Epithelial cell of proximal tubule (primary cell): ENCODE measurements around the gene ZFYVE27. TPM values are rescaled to one million over a fixed set of nuclear protein-coding genes. Genes with fewer than 3 reads are reported as not detected.

Source experiments
- DNase-seq: peaks from one replicate; pipeline ENCODE4 v3.0.0-alpha.2; 2011; ENCODE audit warnings: low read depth
- H3K4me3 ChIP-seq: 2 replicates; pipeline ENCODE4 v1.5.1; 2011; ENCODE audit warnings: low read depth, mild to moderate bottlenecking, low read length
- total RNA-seq: library from RNA; depleted of rRNA; stranded (reverse); fragments of >200 nt; gene quantifications from 2 replicates; pipeline ENCODE4 v1.2.3, GENCODE V29; 2015
- TF ChIP-seq, protein P1 (sequence below): conservative IDR thresholded peaks from 2 replicates; pipeline ENCODE4 v1.5.1; 2012; ENCODE audit warnings: low read depth, mild to moderate bottlenecking, low read length

Gene ZFYVE27
- total RNA-seq, 1 donor from 2014 or later: 13.5 TPM

DNA sequence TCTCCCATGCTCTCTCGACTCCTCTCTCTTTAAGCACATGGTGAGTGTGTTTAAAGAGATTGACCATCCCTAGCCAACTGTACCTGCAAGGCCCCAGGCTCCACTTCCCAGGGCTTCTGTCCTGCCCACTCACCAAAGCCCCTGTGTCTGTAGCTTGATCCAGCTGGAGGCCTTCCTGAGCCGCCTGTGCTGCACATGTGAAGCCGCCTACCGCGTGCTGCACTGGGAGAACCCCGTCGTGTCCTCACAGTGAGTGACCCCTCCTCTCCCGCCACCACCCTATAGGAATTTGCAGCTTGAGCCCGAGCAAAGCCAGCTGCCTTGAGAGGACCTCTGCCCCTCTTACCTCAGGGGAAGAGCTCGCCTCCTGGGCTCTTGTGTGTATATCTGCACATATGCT is 11.2 kb downstream of the ZFYVE27 start:
- DNase-seq: no peak
- TF ChIP-seq, protein P1, sequence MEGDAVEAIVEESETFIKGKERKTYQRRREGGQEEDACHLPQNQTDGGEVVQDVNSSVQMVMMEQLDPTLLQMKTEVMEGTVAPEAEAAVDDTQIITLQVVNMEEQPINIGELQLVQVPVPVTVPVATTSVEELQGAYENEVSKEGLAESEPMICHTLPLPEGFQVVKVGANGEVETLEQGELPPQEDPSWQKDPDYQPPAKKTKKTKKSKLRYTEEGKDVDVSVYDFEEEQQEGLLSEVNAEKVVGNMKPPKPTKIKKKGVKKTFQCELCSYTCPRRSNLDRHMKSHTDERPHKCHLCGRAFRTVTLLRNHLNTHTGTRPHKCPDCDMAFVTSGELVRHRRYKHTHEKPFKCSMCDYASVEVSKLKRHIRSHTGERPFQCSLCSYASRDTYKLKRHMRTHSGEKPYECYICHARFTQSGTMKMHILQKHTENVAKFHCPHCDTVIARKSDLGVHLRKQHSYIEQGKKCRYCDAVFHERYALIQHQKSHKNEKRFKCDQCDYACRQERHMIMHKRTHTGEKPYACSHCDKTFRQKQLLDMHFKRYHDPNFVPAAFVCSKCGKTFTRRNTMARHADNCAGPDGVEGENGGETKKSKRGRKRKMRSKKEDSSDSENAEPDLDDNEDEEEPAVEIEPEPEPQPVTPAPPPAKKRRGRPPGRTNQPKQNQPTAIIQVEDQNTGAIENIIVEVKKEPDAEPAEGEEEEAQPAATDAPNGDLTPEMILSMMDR: no peak
- H3K4me3 ChIP-seq: no peak overlapping the region

DNA sequence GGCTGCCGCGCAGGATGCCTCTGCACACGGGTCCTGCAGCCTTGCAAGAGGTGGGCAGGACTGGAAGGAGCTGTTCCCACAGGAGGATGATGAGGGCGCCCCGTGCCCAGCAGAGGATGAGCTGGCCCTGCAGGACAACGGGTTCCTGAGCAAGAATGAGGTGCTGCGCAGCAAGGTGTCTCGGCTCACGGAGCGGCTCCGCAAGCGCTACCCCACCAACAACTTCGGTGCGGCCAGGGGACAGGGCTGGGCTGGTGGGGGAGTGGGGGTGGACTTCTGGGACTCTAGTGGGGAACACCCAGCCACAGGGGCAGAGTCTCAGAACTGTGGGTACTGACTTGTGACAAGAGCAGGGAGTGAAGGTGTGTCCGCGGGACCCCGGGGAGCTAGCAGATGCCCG is 16.0 kb downstream of the ZFYVE27 start:
- TF ChIP-seq, protein P1: no peak
- DNase-seq: no peak

DNA sequence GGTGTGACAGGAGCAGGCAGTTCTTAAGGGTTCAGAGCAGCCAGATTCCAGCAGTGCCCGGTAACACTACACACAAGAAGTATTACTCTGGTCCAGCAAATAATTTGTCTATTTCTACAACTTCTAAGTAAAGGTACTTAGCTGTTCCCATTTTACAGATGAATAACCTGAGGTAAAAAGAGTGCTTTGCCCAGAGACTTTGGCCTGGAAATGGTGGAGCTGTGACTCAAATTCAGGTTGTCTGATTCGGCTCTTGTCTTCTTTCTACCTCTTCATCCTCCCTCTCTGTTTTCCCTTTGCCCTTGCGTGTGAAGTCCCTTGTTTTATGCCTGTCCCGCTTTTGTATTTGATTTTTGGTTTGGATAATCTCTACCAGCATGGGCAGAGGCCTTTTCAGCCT is 17.8 kb downstream of the ZFYVE27 start:
- TF ChIP-seq, protein P1: no peak
- DNase-seq: no peak
- H3K4me3 ChIP-seq: no peak overlapping the region

More for the DNA sequence above, 16.0 kb downstream of the ZFYVE27 start:
- no peak overlapping the region for H3K4me3 ChIP-seq

DNA sequence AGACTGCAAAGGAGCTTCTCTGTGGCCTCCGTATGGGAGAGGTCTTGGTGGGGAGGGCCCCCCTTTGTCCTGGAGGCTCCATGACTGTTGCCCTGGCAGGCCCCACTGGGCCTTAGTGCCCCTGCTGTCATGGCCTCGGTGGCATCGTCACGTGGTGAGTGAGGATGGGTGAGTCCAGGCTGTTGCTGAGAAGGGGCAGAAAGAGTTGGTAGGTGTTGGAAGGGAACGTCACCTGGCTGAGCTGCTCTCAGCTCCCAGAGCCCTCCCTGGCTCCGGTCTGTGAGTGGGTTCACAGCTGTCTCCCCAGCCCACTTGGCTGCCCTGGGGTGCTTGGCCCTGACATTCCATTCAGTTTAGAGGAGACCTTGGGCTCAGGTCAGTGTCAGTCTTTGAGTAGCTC is 18.8 kb downstream of the ZFYVE27 start:
- no peak for DNase-seq
- TF ChIP-seq, protein P1: no peak
- H3K4me3 ChIP-seq: no peak overlapping the region

DNA sequence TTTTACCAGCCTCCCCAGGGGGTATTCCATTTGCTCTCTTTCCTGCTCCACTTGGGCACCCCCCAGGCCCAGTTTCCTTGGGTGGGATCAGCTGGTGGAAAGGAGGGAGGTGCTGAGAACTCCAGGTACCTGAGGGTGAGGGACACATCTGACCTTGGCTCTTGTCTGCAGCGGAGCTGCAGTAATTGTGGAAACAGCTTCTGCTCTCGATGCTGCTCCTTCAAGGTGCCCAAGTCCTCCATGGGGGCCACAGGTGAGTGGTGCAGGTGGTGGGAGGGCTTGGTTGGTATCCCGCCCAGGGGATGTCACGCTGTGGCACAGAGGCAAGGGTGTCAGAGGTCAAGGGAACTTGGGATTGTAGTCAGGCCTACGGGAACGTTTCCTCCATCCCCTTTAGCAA is 20.5 kb downstream of the ZFYVE27 start:
- TF ChIP-seq, protein P1: no peak
- DNase-seq: no peak
- H3K4me3 ChIP-seq: no peak overlapping the region

DNA sequence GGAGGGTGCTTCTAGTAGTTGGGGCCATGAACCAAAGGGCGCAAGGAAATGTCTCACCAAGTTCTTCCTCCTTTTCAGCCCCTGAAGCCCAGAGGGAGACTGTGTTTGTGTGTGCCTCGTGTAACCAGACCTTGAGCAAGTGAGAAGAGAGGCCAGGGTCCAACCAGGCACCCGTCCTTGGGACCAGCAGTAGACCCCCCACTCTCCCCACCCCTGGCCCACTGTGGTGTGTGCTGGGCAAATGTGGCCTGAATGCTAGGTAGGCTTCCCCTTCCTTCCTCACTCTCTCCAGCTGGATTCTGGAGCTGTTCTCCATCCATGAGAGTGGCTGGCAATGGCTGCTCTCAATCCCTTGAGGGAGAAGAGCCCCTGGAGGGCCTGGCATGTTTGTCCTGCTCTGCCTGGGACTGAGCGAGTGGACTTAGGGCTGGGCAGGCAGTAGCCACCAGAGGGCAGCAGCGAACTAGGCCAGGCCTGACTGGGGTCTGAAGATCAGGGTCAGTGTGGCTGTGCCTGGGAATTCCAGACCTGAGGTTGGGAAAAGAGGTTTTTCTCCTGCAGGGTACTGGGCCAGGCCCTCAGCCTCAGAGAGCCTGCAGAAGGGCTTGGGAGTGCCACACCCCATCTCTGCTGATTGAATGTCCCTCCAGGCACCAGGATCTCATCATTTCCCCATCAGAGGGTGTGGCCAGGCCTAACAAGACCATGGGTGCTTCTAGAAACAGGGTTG is 22.4 kb downstream of the ZFYVE27 start:
- no peak for DNase-seq
- no peak overlapping the region for H3K4me3 ChIP-seq
- TF ChIP-seq, protein P1: peak; percentile 97

DNA sequence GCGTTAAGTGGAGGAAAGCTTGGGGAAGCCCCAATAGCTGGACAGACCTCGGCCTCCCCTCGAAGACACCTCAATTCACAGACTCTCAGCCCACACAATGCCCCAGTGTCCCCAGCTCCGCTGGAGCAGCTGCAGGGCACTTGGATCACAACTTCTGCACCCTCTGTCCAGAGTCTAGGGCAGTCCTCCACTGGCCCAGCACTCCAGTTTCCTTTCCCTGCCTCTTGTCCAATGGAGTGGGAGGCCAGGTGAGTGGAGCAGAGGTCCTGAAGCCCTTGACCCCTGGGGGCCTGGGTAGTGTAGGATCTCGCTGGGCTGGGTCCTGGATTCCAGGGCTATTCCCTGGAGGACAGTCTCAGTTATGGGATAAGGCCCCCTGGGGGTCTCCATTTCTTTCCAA is 23.0 kb downstream of the ZFYVE27 start:
- DNase-seq: no peak
- H3K4me3 ChIP-seq: no peak overlapping the region
- TF ChIP-seq, protein P1: no peak
